ENCODE results near the gene TMEM156.

DNA sequence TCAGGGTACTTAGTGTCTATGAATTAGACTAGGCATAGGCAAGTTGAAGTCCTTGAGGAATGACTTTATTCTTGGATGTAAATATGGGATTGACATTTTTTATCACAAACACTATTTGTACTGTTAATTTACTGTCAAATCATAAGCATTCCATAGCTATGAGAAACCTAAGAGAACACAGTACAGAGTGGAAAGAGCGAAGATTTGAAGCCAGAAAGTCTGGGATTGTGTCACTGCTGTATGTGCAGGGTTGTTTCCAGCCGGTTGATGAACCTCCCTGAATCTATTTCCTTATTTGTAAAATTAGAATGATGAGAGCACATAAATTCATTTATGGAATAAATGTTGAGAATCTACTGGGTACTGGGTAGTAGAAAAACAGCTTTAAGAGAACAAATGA lies 15.5 kb upstream of the TMEM156 start:
- TF ChIP-seq CTCF (IDR thresholded peaks at IDR 0.05; ENCODE audit: borderline replicate concordance, extremely low read depth, low read length, poor library complexity, severe bottlenecking) (no peak), EZH2 (IDR thresholded peaks at IDR 0.05; ENCODE audit: borderline replicate concordance, low read depth, low read length, severe bottlenecking) (no peak)
